ENCODE results near the gene LSM3.

Gene LSM3

DNA sequence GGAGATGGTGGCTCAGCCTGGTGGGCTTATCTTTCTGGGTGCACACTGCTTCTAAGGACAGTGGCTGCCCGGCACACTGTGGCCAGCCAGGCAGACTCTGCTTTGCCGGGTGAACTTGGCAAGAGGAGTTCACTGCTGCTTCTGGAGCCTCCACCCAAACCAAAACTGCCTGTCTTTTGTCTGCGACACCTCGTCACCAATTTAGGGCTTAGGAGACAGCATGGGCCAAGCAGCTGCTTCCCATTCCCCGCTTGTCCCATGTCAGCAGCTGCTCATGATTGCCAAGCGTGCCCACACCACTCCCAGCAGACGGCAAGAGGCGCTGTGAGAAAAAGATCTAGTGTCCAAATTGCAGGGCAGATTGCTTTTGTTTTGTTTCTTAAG is 57.3 kb downstream of the LSM3 start:
- H3K36me3 ChIP-seq (ENCODE audit: control insufficient read depth, insufficient read depth, low read length) = no peaks in the 10 kb centered on the region
- H3K27ac ChIP-seq (ENCODE audit: low read depth, low read length) = no peak overlapping the region
- H3K27me3 ChIP-seq (ENCODE audit: control insufficient read depth, insufficient read depth, low read length) = no peaks in the 10 kb centered on the region
- no peak overlapping the region for H3K9ac ChIP-seq (ENCODE audit: low read length)
- no peak overlapping the region for H3K4me3 ChIP-seq (ENCODE audit: low read length)
- no peaks in the 10 kb centered on the region for H3K4me1 ChIP-seq (ENCODE audit: control insufficient read depth, insufficient read depth, low read length)

DNA sequence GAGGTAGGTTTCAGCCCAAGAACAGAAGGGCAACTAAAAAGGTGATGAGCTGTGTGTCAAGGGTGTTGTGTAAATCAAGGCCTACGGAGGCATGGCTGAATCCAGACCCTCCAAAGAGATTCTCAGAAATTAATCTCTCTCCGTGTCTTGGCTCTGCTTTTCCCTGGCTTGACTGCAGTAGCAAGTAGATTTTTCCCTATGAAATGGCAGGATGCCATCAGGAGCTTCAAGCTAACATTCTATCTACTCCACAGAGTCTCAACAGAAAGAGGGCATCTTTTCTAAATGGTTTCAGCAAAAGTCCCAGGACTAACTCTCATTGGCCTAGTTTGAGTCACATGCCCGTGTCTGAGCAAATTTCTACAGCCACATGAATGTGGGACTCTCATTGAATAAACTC is 58.3 kb downstream of the LSM3 start:
- Histone ChIP-seq H3K36me3 (ENCODE audit: control insufficient read depth, insufficient read depth, low read length) (no peaks in the 10 kb centered on the region), H3K27me3 (ENCODE audit: control insufficient read depth, insufficient read depth, low read length) (no peaks in the 10 kb centered on the region), H3K9ac (ENCODE audit: low read length) (no peak overlapping the region), H3K4me1 (ENCODE audit: control insufficient read depth, insufficient read depth, low read length) (no peaks in the 10 kb centered on the region), H3K27ac (ENCODE audit: low read depth, low read length) (no peak overlapping the region), H3K4me3 (ENCODE audit: low read length) (no peak overlapping the region)

DNA sequence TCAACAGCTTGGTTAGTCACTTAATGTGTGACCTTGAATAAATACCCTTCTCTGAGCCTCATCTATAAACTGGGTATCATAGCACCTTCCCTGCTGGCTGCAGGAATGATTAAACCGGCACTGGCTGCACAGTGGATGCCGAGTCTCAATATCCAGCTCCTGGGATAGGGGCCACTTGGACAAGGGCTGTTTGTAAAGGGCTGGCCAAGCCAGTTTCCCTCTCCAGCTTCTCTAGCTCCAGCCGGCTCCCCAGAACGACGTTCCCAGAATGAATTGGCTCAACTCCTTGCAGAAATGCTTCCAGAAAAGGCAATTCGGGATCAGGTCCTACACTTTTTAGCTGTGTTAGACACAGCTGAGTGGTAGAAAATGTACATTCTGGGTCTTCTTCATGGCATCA is 58.8 kb downstream of the LSM3 start:
- H3K36me3 ChIP-seq (ENCODE audit: control insufficient read depth, insufficient read depth, low read length) = no peaks in the 10 kb centered on the region
- no peaks in the 10 kb centered on the region for H3K27me3 ChIP-seq (ENCODE audit: control insufficient read depth, insufficient read depth, low read length)
- no peak overlapping the region for H3K27ac ChIP-seq (ENCODE audit: low read depth, low read length)
- no peak overlapping the region for H3K9ac ChIP-seq (ENCODE audit: low read length)
- no peaks in the 10 kb centered on the region for H3K4me1 ChIP-seq (ENCODE audit: control insufficient read depth, insufficient read depth, low read length)
- no peak overlapping the region for H3K4me3 ChIP-seq (ENCODE audit: low read length)

DNA sequence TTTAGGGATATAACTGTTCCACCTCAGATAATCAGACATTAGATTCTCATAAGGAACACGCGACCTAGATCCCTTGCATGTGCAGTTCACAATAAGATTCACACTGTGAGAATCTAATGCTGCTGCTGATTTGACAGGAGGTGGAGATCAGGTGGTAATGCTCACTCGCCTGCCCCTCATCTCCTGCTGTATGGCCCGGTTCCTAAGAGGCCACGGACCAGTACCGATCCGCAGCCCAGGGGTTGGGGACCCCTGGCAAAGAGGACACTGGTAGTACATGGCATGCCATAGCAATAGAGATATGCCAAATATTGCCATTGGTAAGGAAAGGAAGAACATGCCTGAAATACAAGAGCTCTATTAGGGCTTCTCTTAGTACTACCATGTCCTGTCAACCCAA is 59.7 kb downstream of the LSM3 start:
- Histone ChIP-seq H3K27me3 (ENCODE audit: control insufficient read depth, insufficient read depth, low read length) (no peaks in the 10 kb centered on the region), H3K36me3 (ENCODE audit: control insufficient read depth, insufficient read depth, low read length) (no peaks in the 10 kb centered on the region), H3K4me1 (ENCODE audit: control insufficient read depth, insufficient read depth, low read length) (no peaks in the 10 kb centered on the region), H3K9ac (ENCODE audit: low read length) (no peak overlapping the region), H3K27ac (ENCODE audit: low read depth, low read length) (no peak overlapping the region), H3K4me3 (ENCODE audit: low read length) (no peak overlapping the region)

DNA sequence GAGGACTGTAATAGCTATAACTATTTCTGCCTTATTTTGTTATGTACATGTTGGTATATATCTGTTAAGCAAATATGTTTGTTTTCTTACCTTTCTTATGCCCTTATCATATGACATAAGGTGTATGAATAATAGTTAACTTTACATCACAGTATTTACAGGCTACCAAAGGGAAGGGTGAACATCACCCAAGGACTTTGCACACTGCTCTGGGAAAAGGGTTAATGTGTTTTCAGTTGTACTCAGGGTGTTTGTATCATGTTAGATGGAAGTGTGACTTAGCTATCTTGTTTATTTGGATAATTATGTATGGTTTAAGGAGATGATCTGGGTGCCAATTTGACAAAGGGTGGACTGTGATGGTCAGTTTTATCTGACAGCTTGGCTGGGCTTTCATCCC is 60.3 kb downstream of the LSM3 start:
- Histone ChIP-seq H3K36me3 (ENCODE audit: control insufficient read depth, insufficient read depth, low read length) (no peaks in the 10 kb centered on the region), H3K27ac (ENCODE audit: low read depth, low read length) (no peak overlapping the region)

DNA sequence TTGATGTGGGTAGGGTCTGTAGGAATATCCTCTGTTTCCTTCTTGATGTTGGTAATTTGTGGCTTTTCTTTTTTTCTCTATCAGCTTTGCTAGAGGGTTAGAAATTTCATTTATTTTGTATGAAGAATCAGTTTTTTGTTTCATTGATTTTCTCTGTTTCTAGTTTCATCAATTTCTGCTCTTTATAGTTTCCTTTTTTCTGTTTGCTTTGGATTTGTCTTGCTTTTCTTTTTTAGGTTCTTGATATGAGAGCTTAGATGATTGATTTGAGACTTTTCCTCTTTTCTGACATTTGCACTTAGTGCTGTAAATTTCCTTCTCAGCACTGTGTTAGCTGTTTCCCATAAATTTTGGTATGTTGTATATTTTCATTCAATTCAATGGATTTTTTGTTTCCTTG is 61.3 kb downstream of the LSM3 start:
- Histone ChIP-seq H3K27ac (ENCODE audit: low read depth, low read length) (no peak overlapping the region), H3K36me3 (ENCODE audit: control insufficient read depth, insufficient read depth, low read length) (no peaks in the 10 kb centered on the region), H3K4me1 (ENCODE audit: control insufficient read depth, insufficient read depth, low read length) (no peaks in the 10 kb centered on the region), H3K27me3 (ENCODE audit: control insufficient read depth, insufficient read depth, low read length) (no peaks in the 10 kb centered on the region), H3K9ac (ENCODE audit: low read length) (no peak overlapping the region), H3K4me3 (ENCODE audit: low read length) (no peak overlapping the region)

More for the DNA sequence above, 60.3 kb downstream of the LSM3 start:
- Histone ChIP-seq H3K27me3 (ENCODE audit: control insufficient read depth, insufficient read depth, low read length) (no peaks in the 10 kb centered on the region), H3K4me3 (ENCODE audit: low read length) (no peak overlapping the region), H3K9ac (ENCODE audit: low read length) (no peak overlapping the region), H3K4me1 (ENCODE audit: control insufficient read depth, insufficient read depth, low read length) (no peaks in the 10 kb centered on the region)

DNA sequence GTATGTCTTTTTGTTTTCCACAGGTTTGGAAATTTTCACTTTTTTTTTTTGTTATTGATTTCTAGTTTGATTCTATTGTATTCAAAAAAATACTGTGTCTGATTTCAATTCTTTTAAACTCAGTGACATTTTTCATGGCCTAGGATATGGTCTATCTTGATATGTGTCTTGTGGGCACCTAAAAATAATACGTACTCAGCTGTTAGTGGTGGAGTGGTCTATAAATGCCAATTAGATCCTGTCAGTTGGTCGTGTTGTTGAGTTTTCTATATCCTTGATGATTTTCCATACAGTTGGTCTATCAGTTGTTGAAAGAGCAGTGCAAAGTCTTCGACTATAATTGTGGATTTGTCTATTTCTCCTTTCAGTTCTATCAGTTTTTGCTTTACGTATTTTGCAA is 61.7 kb downstream of the LSM3 start:
- Histone ChIP-seq H3K4me1 (ENCODE audit: control insufficient read depth, insufficient read depth, low read length) (no peaks in the 10 kb centered on the region), H3K27ac (ENCODE audit: low read depth, low read length) (no peak overlapping the region), H3K4me3 (ENCODE audit: low read length) (no peak overlapping the region), H3K27me3 (ENCODE audit: control insufficient read depth, insufficient read depth, low read length) (no peaks in the 10 kb centered on the region), H3K9ac (ENCODE audit: low read length) (no peak overlapping the region), H3K36me3 (ENCODE audit: control insufficient read depth, insufficient read depth, low read length) (no peaks in the 10 kb centered on the region)

DNA sequence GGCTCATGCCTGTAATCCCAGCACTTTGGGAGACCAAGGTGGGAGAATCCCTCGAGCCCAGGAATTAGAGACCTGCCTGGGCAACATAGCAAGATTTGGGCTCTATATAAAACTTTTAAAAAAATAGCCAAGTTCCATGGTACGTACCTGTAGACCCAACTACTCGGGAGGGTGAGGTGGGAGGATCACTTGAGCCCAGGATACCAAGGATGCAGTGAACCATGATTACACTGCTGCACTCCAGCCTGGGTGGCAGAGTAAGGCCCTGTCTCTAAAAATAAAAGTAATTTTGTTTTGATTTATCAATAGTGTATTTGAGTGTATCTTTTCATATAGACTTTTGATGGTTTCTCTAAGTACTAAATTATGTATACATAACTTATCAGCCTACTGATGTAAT is 63.1 kb downstream of the LSM3 start:
- Histone ChIP-seq H3K36me3 (ENCODE audit: control insufficient read depth, insufficient read depth, low read length) (no peaks in the 10 kb centered on the region), H3K4me3 (ENCODE audit: low read length) (no peak overlapping the region), H3K4me1 (ENCODE audit: control insufficient read depth, insufficient read depth, low read length) (no peaks in the 10 kb centered on the region), H3K27me3 (ENCODE audit: control insufficient read depth, insufficient read depth, low read length) (no peaks in the 10 kb centered on the region), H3K9ac (ENCODE audit: low read length) (no peak overlapping the region), H3K27ac (ENCODE audit: low read depth, low read length) (no peak overlapping the region)

DNA sequence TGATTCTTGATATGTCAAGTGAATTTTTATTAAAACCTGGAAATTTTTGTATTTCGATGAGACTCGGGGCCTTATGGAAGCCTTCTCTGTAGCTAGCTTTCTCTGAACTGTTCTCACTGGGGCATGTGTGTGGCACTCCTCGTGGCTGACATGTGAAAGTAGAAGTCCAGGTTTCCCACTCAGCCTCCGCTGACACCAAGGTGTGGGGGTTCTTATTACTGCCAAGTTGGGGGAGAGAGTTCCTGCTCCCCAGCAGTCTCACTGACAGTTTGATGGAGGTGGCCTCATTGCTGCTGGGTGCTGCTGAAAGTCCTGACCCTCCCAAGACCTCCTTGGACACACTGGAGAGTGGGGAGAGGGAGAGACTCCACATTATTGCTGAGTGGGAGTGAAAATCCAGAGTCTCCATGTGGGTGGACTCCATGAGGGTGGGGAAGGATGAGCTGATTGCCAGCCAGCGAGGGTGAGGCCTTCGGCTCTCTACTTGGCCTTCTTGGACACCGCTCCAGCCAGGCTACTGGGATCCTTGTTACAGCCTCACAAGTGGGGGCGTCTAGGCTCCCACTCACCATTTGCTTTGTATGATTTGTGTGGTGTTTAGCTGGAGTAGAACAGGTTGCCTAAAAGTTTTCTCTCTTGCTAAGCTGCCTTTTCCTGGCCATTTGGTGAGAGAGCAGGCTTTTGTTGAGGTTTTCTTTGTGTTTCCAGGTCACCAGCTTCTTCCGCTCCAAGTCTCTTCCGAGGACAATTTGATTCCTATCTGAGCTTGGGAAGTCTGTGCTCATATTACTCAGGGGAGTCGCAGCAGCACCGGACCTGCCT is 64.1 kb downstream of the LSM3 start:
- Histone ChIP-seq H3K4me1 (ENCODE audit: control insufficient read depth, insufficient read depth, low read length) (no peaks in the 10 kb centered on the region), H3K36me3 (ENCODE audit: control insufficient read depth, insufficient read depth, low read length) (no peaks in the 10 kb centered on the region), H3K4me3 (ENCODE audit: low read length) (no peak overlapping the region), H3K27ac (ENCODE audit: low read depth, low read length) (no peak overlapping the region), H3K9ac (ENCODE audit: low read length) (no peak overlapping the region), H3K27me3 (ENCODE audit: control insufficient read depth, insufficient read depth, low read length) (no peaks in the 10 kb centered on the region)

DNA sequence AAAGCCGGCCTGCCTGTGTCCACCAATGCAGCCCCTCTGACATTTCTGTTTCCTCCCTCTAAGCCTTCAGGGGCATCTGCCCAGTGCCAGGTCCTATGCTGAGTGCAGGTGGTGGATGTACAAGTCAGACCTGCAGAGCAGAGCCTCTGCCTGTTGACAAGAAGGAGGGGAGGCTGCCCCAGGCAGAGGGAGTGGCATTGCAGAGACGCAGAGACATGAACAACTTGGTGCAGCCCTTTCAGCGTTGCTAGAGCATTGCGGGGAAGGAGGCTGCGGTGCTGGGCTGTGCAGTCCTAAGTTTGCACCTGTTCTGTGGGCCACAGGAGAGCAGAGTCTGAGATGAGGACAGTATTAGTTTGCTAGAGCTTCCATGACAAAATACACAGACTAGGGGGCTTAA is 65.2 kb downstream of the LSM3 start:
- no peaks in the 10 kb centered on the region for H3K27me3 ChIP-seq (ENCODE audit: control insufficient read depth, insufficient read depth, low read length)
- H3K36me3 ChIP-seq (ENCODE audit: control insufficient read depth, insufficient read depth, low read length) = no peaks in the 10 kb centered on the region
- no peak overlapping the region for H3K27ac ChIP-seq (ENCODE audit: low read depth, low read length)
- H3K9ac ChIP-seq (ENCODE audit: low read length) = no peak overlapping the region
- no peaks in the 10 kb centered on the region for H3K4me1 ChIP-seq (ENCODE audit: control insufficient read depth, insufficient read depth, low read length)
- no peak overlapping the region for H3K4me3 ChIP-seq (ENCODE audit: low read length)

DNA sequence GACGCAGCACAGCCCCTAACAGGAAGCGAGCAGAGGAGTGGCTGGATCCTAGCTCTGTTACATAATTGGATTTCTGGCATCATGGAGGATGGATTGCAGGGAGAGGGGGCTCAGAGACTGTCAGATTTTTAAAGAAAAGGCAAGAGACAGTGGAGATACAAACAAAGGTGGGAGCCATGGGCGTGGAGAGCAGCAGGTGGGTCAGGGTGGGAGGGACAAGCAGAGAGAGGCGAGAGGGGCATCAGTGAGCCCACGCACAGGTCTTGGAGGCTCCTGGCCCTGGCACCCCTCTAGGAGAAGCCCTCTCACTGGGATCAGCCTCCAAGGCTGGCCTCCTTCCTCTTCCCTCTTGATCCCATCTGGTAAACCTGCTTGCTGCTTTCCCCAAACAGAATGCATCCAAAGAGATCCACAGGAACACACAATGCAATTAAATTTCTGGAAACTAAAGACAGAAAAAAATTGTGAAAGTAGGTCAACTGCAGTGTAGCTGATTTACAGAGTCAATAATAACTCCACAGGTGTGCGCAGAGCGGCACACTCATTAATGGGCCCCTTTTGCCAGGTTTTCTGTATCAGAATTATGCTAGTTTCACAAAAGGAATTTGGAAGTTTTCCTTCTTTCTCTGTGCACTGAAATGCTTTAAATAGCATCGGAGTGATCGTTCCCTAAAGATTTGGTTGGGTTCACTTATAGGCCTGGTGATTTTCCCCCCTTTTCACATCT is 66.1 kb downstream of the LSM3 start:
- no peaks in the 10 kb centered on the region for H3K27me3 ChIP-seq (ENCODE audit: control insufficient read depth, insufficient read depth, low read length)
- no peaks in the 10 kb centered on the region for H3K4me1 ChIP-seq (ENCODE audit: control insufficient read depth, insufficient read depth, low read length)

DNA sequence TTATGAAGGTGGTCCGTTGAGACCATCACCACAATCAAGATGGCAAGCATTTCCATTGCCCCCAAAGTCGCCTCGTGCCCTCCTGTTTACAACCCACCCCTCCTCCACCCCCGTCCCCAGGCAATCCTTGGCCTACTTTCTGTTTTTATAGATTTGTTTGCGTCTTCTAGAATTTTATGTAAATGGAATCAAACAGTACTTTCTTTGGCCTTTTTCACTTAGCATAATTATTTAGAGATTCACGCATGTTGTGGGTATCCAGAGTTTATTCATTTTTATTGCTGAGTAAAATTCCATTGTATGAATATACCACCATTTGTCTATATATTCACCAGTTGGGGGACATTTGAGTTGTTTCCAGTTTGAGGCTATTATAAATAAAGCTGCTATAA is 66.6 kb downstream of the LSM3 start:
- Histone ChIP-seq H3K4me3 (ENCODE audit: low read length) (no peak overlapping the region), H3K36me3 (ENCODE audit: control insufficient read depth, insufficient read depth, low read length) (no peaks in the 10 kb centered on the region), H3K9ac (ENCODE audit: low read length) (no peak overlapping the region), H3K27me3 (ENCODE audit: control insufficient read depth, insufficient read depth, low read length) (no peaks in the 10 kb centered on the region), H3K4me1 (ENCODE audit: control insufficient read depth, insufficient read depth, low read length) (no peaks in the 10 kb centered on the region), H3K27ac (ENCODE audit: low read depth, low read length) (no peak overlapping the region)

More for the DNA sequence above, 66.1 kb downstream of the LSM3 start:
- no peak overlapping the region for H3K4me3 ChIP-seq (ENCODE audit: low read length)
- no peak overlapping the region for H3K27ac ChIP-seq (ENCODE audit: low read depth, low read length)
- H3K9ac ChIP-seq (ENCODE audit: low read length) = no peak overlapping the region
- no peaks in the 10 kb centered on the region for H3K36me3 ChIP-seq (ENCODE audit: control insufficient read depth, insufficient read depth, low read length)

DNA sequence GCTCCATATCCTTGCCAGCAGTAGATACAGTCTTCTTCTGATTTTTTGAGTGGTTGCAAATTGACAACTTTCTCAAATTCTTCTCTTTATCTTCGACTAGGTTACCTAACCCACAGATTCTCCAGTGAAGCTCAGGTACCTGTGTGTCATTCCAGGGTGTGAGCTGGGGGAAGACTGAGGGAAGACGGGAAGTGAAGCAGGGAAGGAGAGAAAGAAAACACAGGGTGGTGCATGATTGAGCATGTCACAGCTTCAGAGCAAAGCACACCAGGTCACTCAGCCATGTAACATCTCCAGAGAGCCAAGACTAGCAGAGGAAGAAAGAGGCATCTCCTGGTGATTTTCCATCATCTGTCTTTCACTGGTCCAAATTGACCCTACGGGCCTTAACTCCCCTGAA is 67.2 kb downstream of the LSM3 start:
- Histone ChIP-seq H3K27me3 (ENCODE audit: control insufficient read depth, insufficient read depth, low read length) (no peaks in the 10 kb centered on the region), H3K4me3 (ENCODE audit: low read length) (no peak overlapping the region)

More for the DNA sequence above, 67.2 kb downstream of the LSM3 start:
- Histone ChIP-seq H3K4me1 (ENCODE audit: control insufficient read depth, insufficient read depth, low read length) (no peaks in the 10 kb centered on the region), H3K27ac (ENCODE audit: low read depth, low read length) (no peak overlapping the region), H3K36me3 (ENCODE audit: control insufficient read depth, insufficient read depth, low read length) (no peaks in the 10 kb centered on the region), H3K9ac (ENCODE audit: low read length) (no peak overlapping the region)

All from rectal smooth muscle tissue (tissue), 1 donor.